ENCODE data around the gene UCN. TPM values are rescaled to one million over a fixed set of nuclear protein-coding genes. Genes with fewer than 3 reads are reported as not detected.

UCN gene
- total RNA-seq, 1 experiment from 2014 or later, result 4.6 TPM

DNA sequence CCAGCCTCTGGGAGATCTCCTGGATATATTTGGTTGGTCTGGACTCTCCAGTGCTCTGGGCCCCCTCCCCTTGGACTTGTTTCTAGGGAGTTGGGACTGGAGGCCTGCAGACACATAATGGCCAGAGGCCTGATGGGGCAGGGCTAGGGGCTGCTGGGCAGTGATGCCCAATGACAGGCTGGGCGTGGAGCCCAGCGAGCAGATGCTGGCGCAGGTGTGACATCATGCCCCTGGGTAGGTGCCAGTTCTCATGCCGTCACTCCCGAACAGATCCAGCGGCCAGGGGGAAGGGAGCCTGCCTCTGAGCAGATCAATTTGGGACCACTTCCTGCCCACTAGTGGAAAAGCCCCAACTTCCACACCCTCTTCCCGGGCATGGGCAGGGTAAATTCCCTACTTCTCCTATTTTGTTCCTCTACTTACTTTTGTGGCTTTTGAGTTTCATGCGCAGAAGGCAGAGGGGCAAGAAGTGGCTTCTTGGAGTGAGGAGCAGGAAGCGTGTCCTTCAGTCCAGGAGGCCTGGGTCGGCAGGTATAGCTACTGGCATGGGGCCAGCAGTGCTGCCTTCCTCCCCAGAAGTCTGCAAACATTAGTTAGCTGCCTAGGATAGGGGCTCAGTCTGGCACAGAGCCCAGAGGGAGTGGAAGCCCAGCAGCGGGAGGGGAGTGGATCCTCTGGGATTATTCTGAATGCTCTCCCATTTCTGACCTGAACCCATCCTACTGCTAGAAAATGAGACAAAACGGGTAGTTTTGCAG lies 8.6 kb upstream of the UCN start:
- H3K36me3 Mint-ChIP-seq (ENCODE audit: insufficient read depth, unreplicated experiment), result peaks cover 12% of the 10 kb centered on the region
- H3K4me1 Mint-ChIP-seq (ENCODE audit: low read depth, unreplicated experiment), result peaks cover 12% of the 10 kb centered on the region
- TF ChIP-seq, protein P1, sequence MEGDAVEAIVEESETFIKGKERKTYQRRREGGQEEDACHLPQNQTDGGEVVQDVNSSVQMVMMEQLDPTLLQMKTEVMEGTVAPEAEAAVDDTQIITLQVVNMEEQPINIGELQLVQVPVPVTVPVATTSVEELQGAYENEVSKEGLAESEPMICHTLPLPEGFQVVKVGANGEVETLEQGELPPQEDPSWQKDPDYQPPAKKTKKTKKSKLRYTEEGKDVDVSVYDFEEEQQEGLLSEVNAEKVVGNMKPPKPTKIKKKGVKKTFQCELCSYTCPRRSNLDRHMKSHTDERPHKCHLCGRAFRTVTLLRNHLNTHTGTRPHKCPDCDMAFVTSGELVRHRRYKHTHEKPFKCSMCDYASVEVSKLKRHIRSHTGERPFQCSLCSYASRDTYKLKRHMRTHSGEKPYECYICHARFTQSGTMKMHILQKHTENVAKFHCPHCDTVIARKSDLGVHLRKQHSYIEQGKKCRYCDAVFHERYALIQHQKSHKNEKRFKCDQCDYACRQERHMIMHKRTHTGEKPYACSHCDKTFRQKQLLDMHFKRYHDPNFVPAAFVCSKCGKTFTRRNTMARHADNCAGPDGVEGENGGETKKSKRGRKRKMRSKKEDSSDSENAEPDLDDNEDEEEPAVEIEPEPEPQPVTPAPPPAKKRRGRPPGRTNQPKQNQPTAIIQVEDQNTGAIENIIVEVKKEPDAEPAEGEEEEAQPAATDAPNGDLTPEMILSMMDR (IDR thresholded peaks at IDR 0.05; ENCODE audit: unreplicated experiment), result no peak
- no peak overlapping the region for H3K27ac Mint-ChIP-seq (ENCODE audit: unreplicated experiment)
- no peaks in the 10 kb centered on the region for H3K9me3 Mint-ChIP-seq (ENCODE audit: low read depth, unreplicated experiment)
- BruUV-seq (replicated peaks), result no TSS peak
- no peaks in the 10 kb centered on the region for H3K27me3 Mint-ChIP-seq (ENCODE audit: unreplicated experiment)
- CTCF ChIA-PET, result interaction anchor here (1.3 kb wide), 1 partner anchor 14 kb away, joined by 7 read pairs; no protein-coding TSS in a partner anchor
- no peak for DNase-seq
- intact Hi-C loops (cut with micrococcal nuclease; ENCODE audit: unreplicated experiment), result no loop called here
- H3K4me3 Mint-ChIP-seq (ENCODE audit: low read depth, unreplicated experiment), result no peak overlapping the region

DNA sequence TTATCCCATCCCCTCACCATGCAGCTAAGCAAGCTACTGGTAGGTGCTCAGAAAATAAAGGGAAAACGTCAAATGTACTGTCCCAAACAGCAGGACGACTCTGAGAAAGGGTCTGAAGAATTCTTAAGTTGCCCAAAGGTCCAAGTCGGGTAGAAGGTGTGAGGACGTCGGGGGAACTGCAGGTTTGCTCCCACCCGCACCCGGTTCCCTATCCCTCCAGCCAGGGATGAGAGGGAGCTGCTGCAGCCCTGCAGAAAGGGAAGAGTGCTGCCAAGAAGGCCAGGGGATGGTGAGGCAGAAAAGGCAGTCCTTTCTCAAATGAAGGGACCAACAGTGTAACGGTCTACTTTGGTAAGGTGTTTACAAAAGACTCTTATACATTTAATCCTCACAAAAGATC lies 6.9 kb upstream of the UCN start:
- intact Hi-C loops (cut with micrococcal nuclease; ENCODE audit: unreplicated experiment), result no loop called here
- TF ChIP-seq, protein P1 (IDR thresholded peaks at IDR 0.05; ENCODE audit: unreplicated experiment), result no peak
- Mint-ChIP-seq H3K27me3 (ENCODE audit: unreplicated experiment) (no peaks in the 10 kb centered on the region), H3K27ac (ENCODE audit: unreplicated experiment) (no peak overlapping the region), H3K36me3 (ENCODE audit: insufficient read depth, unreplicated experiment) (peaks cover 5% of the 10 kb centered on the region), H3K9me3 (ENCODE audit: low read depth, unreplicated experiment) (no peaks in the 10 kb centered on the region), H3K4me3 (ENCODE audit: low read depth, unreplicated experiment) (no peak overlapping the region), H3K4me1 (ENCODE audit: low read depth, unreplicated experiment) (no peaks in the 10 kb centered on the region)
- BruUV-seq (replicated peaks), result no TSS peak
- no peak for DNase-seq
- CTCF ChIA-PET, result no interaction called here

DNA sequence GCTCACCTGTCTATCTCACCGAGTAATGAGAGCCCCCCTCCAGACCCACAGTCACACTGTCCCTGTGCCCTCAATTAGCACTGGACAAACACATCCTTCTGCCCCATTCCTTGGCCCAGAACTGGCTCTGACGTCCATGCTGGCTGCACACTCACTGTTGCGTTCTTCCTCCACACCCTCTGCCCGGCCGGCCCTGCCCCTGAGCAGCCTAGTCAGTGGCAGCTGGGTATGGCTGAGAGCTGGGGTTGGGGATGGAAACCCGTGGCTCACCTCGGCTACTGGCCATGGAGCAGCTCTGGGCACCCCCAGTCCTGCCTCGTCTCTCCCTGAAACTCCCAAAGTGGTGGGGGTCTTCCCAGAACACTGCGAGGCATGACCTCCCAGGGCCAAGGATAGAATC lies 6.5 kb upstream of the UCN start:
- CTCF ChIA-PET, result no interaction called here
- H3K4me3 Mint-ChIP-seq (ENCODE audit: low read depth, unreplicated experiment), result no peak overlapping the region
- intact Hi-C loops (cut with micrococcal nuclease; ENCODE audit: unreplicated experiment), result no loop called here

DNA sequence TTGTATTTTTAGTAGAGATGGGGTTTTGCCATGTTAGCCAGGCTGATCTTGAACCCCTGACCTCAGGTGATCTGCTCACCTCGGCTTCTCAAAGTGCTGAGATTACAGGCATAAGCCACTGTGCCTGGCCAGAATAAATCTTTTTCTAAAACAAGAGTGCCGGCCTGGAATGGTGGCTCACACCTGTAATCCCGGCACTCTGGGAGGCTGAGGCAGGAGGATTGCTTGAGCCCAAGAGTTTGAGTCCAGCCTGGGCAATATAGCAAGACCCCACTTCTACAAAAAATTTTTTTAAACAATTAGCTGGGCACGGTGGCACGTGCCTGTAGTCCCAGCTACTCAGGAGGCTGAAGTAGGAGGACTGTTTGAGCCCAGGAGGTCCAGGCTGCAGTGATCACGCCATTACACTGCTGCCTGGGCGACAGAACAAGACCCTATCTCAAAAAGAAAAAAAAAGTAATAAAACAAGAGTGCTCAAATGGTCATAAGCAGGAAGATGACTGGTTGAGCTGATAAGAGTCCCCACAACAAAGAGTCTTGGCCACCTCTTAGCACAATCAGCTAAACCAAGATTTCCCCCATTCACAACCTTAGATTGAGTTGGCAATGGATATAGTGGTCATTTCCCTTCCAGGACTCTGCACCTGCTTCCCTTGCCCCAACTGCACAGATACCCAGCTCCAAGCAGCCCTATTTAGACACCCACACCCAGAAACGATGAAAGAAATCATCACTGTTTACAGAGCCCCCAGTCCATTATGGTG lies 5.8 kb upstream of the UCN start:
- BruUV-seq (replicated peaks), result no TSS peak
- CTCF ChIA-PET, result no interaction called here
- intact Hi-C loops (cut with micrococcal nuclease; ENCODE audit: unreplicated experiment), result no loop called here
- Mint-ChIP-seq H3K4me1 (ENCODE audit: low read depth, unreplicated experiment) (no peaks in the 10 kb centered on the region), H3K27ac (ENCODE audit: unreplicated experiment) (no peak overlapping the region), H3K36me3 (ENCODE audit: insufficient read depth, unreplicated experiment) (peaks cover 9% of the 10 kb centered on the region), H3K27me3 (ENCODE audit: unreplicated experiment) (no peaks in the 10 kb centered on the region), H3K9me3 (ENCODE audit: low read depth, unreplicated experiment) (no peaks in the 10 kb centered on the region), H3K4me3 (ENCODE audit: low read depth, unreplicated experiment) (no peak overlapping the region)
- TF ChIP-seq, protein P1 (IDR thresholded peaks at IDR 0.05; ENCODE audit: unreplicated experiment), result no peak
- DNase-seq, result no peak

More for the DNA sequence above, 6.5 kb upstream of the UCN start:
- no TSS peak for BruUV-seq (replicated peaks)
- Mint-ChIP-seq H3K9me3 (ENCODE audit: low read depth, unreplicated experiment) (no peaks in the 10 kb centered on the region), H3K4me1 (ENCODE audit: low read depth, unreplicated experiment) (no peaks in the 10 kb centered on the region), H3K36me3 (ENCODE audit: insufficient read depth, unreplicated experiment) (peaks cover 6% of the 10 kb centered on the region), H3K27me3 (ENCODE audit: unreplicated experiment) (no peaks in the 10 kb centered on the region), H3K27ac (ENCODE audit: unreplicated experiment) (no peak overlapping the region)
- TF ChIP-seq, protein P1 (IDR thresholded peaks at IDR 0.05; ENCODE audit: unreplicated experiment), result no peak
- DNase-seq, result no peak

Data from Calu3 (cell line).